ENCODE results near the gene ANK2.

ANK2 gene

GRCh38 chr4:113335746-113336145 lies 286.3 kb downstream of the ANK2 start:
- Histone ChIP-seq H3K9ac (no peak overlapping the region), H3K4me1 (no peaks in the 10 kb centered on the region), H3K36me3 (no peaks in the 10 kb centered on the region), H3K4me3 (no peak overlapping the region), H4K20me1 (no peaks in the 10 kb centered on the region), H3K27me3 (no peaks in the 10 kb centered on the region), H3K27ac (no peak overlapping the region), H3K9me3 (no peaks in the 10 kb centered on the region), H3K4me2 (no peak overlapping the region)
- no peak for TF ChIP-seq Cebpa-rat (IDR thresholded peaks at IDR 0.05)

- H3K27me3 ChIP-seq = no peaks in the 10 kb centered on the region
- no peak for TF ChIP-seq Cebpa-rat (IDR thresholded peaks at IDR 0.05)
- no peak overlapping the region for H3K9ac ChIP-seq
- H3K4me1 ChIP-seq = no peaks in the 10 kb centered on the region
- H4K20me1 ChIP-seq = no peaks in the 10 kb centered on the region
- no peak overlapping the region for H3K4me2 ChIP-seq
- H3K9me3 ChIP-seq = no peaks in the 10 kb centered on the region
- H3K4me3 ChIP-seq = no peak overlapping the region
- H3K36me3 ChIP-seq = no peaks in the 10 kb centered on the region
- no peak overlapping the region for H3K27ac ChIP-seq
Observed at GRCh38 chr4:113336556-113336955, 287.1 kb downstream of the ANK2 start.

DNA sequence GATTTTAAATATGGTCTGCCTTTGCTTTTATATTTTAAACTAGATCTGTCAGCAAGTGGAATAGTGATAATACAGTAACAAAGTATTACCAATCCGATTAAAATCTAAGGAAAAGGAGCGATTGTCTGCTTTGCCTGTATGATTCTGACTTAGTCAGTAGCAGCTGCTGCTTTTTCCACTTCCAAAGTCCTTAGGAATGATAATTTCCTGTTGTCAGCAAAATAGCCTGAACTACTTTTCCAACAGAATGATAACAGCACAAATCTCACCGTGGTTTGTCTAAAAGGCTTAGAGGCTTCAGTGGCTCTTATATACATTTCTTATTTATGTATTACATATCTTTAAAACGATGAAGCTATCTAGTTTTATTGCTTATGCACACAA lies 290.0 kb downstream of the ANK2 start:
- Histone ChIP-seq H3K4me3 (no peak overlapping the region), H3K27ac (no peak overlapping the region), H3K4me2 (no peak overlapping the region), H4K20me1 (no peaks in the 10 kb centered on the region), H3K9ac (no peak overlapping the region), H3K9me3 (no peaks in the 10 kb centered on the region), H3K4me1 (no peaks in the 10 kb centered on the region), H3K27me3 (no peaks in the 10 kb centered on the region), H3K36me3 (no peaks in the 10 kb centered on the region)
- no peak for TF ChIP-seq Cebpa-rat (IDR thresholded peaks at IDR 0.05)

DNA sequence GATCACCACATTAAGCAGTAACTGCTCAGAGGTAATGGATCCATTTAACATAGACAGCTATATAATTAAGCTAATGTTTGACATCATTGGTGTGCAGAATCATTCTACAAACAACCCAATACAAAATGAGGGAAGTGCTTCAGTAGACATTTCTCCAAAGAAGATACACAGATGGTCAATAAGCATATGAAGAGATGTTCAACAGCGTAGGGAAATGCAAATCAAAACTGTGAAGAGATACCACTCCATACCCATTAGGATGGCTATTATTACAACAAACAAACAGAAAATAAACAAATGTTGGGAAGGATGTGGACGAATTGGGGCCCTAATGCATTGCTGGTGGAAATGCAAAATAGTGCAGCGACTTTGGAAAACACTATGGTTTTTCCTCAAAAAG lies 294.6 kb downstream of the ANK2 start:
- no peaks in the 10 kb centered on the region for H4K20me1 ChIP-seq
- no peak overlapping the region for H3K4me3 ChIP-seq
- H3K36me3 ChIP-seq = no peaks in the 10 kb centered on the region
- no peak overlapping the region for H3K4me2 ChIP-seq
- peaks cover 4% of the 10 kb centered on the region for H3K4me1 ChIP-seq
- no peak overlapping the region for H3K27ac ChIP-seq
- no peak for TF ChIP-seq Cebpa-rat (IDR thresholded peaks at IDR 0.05)
- no peaks in the 10 kb centered on the region for H3K9me3 ChIP-seq
- H3K9ac ChIP-seq = no peak overlapping the region
- no peaks in the 10 kb centered on the region for H3K27me3 ChIP-seq

DNA sequence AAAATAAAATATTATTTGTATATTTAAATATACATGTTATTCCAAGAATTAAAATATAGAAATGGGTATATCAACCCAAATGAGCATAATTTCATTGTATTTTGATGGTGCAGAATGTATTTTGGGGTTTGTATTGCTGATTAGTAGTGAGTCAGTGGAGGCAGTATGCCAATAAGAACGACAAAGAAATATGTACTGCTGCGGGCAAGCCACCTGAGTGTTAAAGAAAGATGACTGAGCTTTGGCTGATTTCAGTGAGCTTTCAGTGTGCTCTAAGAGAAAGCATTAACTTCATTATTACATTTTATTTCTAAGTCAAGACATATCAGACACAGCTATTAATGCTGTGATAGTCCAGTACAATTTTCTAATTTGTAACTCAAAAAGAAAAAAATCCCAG lies 297.8 kb downstream of the ANK2 start:
- Histone ChIP-seq H3K9me3 (no peaks in the 10 kb centered on the region), H3K4me2 (no peak overlapping the region), H3K4me1 (peaks cover 36% of the 10 kb centered on the region), H3K9ac (no peak overlapping the region), H3K36me3 (no peaks in the 10 kb centered on the region), H3K4me3 (no peak overlapping the region), H4K20me1 (no peaks in the 10 kb centered on the region), H3K27me3 (no peaks in the 10 kb centered on the region), H3K27ac (no peak overlapping the region)
- TF ChIP-seq Cebpa-rat (IDR thresholded peaks at IDR 0.05) = no peak

DNA sequence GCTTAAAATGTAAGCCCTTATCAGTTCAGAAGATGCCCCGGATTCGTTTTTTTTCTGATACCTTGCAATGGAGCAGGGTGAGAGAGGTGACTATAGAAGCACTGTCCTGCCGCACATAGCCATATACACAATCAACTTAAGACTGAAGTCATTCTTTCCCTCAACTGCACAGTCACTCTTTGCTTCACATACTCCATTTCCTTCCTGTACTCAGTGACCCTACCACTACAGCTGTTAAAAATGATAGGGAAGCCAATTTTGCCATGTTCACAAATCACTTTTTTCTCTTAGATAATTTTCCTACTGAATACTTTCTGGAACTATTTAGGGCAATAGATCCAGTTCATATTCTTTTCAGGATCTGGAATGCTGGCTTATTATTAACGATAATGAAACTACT lies 300.0 kb downstream of the ANK2 start:
- no peaks in the 10 kb centered on the region for H3K27me3 ChIP-seq
- H3K9me3 ChIP-seq = no peaks in the 10 kb centered on the region
- H4K20me1 ChIP-seq = no peaks in the 10 kb centered on the region
- TF ChIP-seq Cebpa-rat (IDR thresholded peaks at IDR 0.05) = no peak
- H3K4me3 ChIP-seq = no peak overlapping the region
- no peak overlapping the region for H3K9ac ChIP-seq
- peaks cover 57% of the 10 kb centered on the region for H3K4me1 ChIP-seq
- H3K4me2 ChIP-seq = peak overlapping the region; percentile 77
- H3K36me3 ChIP-seq = no peaks in the 10 kb centered on the region
- H3K27ac ChIP-seq = no peak overlapping the region

- Histone ChIP-seq H3K27me3 (no peaks in the 10 kb centered on the region), H3K36me3 (no peaks in the 10 kb centered on the region), H4K20me1 (no peaks in the 10 kb centered on the region), H3K9ac (no peak overlapping the region), H3K4me3 (no peak overlapping the region), H3K4me2 (peak overlapping the region; percentile 77), H3K9me3 (no peaks in the 10 kb centered on the region), H3K4me1 (peaks cover 69% of the 10 kb centered on the region), H3K27ac (no peak overlapping the region)
- no peak for TF ChIP-seq Cebpa-rat (IDR thresholded peaks at IDR 0.05)
Observed at GRCh38 chr4:113350576-113350975, 301.1 kb downstream of the ANK2 start.

DNA sequence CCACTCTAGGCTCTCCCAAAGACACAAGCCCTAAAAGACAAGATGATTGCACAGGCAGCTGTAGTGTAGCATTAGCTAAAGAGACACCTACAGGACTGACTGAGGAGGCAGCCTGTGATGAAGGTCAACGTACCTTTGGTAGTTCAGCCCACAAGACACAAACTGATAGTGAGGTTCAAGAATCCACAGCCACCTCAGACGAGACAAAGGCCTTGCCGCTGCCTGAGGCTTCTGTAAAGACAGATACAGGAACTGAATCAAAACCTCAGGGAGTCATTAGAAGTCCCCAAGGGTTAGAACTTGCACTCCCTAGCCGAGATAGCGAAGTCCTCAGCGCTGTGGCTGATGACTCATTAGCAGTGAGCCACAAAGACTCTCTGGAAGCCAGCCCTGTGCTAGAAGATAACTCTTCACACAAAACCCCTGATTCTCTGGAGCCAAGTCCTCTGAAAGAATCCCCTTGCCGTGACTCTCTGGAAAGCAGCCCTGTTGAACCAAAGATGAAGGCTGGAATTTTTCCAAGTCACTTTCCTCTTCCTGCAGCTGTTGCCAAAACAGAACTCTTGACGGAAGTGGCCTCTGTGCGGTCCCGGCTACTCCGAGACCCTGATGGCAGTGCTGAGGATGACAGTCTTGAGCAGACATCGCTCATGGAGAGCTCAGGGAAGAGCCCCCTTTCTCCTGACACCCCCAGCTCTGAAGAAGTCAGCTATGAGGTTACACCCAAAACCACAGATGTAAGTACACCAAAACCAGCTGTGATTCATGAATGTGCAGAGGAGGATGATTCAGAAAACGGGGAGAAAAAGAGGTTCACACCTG lies 306.3 kb downstream of the ANK2 start:
- no peaks in the 10 kb centered on the region for H3K36me3 ChIP-seq
- H3K4me3 ChIP-seq = peak overlapping the region; percentile 46
- peak overlapping the region; percentile 60; the same call in 1 of the 2 replicates for H3K9ac ChIP-seq
- peak overlapping the region; percentile 55 for H3K27ac ChIP-seq
- peaks cover 60% of the 10 kb centered on the region for H3K4me1 ChIP-seq
- no peak for TF ChIP-seq Cebpa-rat (IDR thresholded peaks at IDR 0.05)
- peak overlapping the region; percentile 89 for H3K4me2 ChIP-seq
- H4K20me1 ChIP-seq = no peaks in the 10 kb centered on the region
- no peaks in the 10 kb centered on the region for H3K27me3 ChIP-seq
- peaks cover 15% of the 10 kb centered on the region for H3K9me3 ChIP-seq

DNA sequence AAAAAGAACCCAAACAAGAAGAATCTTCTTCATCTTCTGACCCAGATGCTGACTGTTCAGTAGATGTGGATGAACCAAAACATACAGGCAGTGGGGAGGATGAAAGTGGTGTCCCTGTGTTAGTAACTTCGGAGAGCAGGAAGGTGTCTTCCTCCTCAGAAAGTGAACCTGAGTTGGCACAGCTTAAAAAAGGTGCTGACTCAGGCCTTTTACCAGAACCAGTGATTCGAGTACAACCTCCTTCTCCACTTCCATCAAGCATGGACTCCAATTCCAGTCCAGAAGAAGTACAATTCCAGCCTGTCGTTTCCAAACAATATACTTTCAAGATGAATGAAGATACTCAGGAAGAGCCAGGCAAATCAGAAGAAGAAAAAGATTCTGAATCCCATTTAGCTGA lies 307.0 kb downstream of the ANK2 start:
- H3K36me3 ChIP-seq = no peaks in the 10 kb centered on the region
- H3K27me3 ChIP-seq = no peaks in the 10 kb centered on the region
- H3K9ac ChIP-seq = no peak overlapping the region; the same call in 1 of the 2 replicates
- H3K4me1 ChIP-seq = peaks cover 53% of the 10 kb centered on the region
- peak overlapping the region; percentile 89 for H3K4me2 ChIP-seq
- H3K27ac ChIP-seq = no peak overlapping the region
- H3K9me3 ChIP-seq = peaks cover 15% of the 10 kb centered on the region
- TF ChIP-seq Cebpa-rat (IDR thresholded peaks at IDR 0.05) = no peak
- H3K4me3 ChIP-seq = 0 out of 2 replicates have a peak overlapping the region, but pooled peaks have one; percentile 46
- no peaks in the 10 kb centered on the region for H4K20me1 ChIP-seq

DNA sequence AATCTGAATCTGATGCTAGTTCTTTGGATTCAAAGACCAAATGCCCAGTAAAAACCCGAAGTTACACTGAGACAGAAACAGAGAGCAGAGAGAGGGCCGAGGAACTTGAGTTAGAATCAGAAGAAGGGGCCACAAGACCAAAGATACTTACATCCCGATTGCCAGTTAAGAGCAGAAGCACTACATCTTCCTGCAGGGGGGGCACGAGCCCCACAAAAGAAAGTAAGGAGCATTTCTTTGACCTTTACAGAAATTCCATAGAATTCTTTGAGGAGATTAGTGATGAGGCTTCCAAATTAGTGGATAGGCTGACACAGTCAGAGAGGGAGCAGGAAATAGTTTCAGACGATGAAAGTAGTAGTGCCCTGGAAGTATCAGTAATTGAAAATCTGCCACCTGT lies 309.3 kb downstream of the ANK2 start:
- no peaks in the 10 kb centered on the region for H4K20me1 ChIP-seq
- H3K36me3 ChIP-seq = no peaks in the 10 kb centered on the region
- H3K9ac ChIP-seq = no peak overlapping the region
- H3K4me2 ChIP-seq = no peak overlapping the region
- H3K27ac ChIP-seq = no peak overlapping the region
- peaks cover 15% of the 10 kb centered on the region for H3K9me3 ChIP-seq
- no peak for TF ChIP-seq Cebpa-rat (IDR thresholded peaks at IDR 0.05)
- H3K4me3 ChIP-seq = no peak overlapping the region
- peaks cover 31% of the 10 kb centered on the region for H3K4me1 ChIP-seq
- no peaks in the 10 kb centered on the region for H3K27me3 ChIP-seq

All from BLaER1 (cell line).